Keratinocyte (primary cell): ENCODE results near the gene MED9.

Source experiments
- EZH2 ChIP-seq: IDR thresholded peaks from one replicate; pipeline ENCODE4 v1.6.1; 2012; ENCODE audit warnings: inconsistent platforms, mild to moderate bottlenecking, low read length, moderate library complexity
- TF ChIP-seq, protein P1 (sequence below), 3 experiments: IDR thresholded peaks in 1 of 3; conservative IDR thresholded peaks in 1 of 3; optimal IDR thresholded peaks in 1 of 3; 2 replicates in 2 of 3; 3 replicates in 1 of 3; pipeline versions ENCODE3 to v1.5.1; 2011; ENCODE audit warnings: low read length in 3 of 3, mild to moderate bottlenecking in 3 of 3, moderate library complexity in 2 of 3, control low read depth in 1 of 3, inconsistent platforms in 1 of 3; ENCODE audit not compliant: insufficient read depth in 2 of 3; ENCODE audit errors: extremely low read depth in 1 of 3

DNA sequence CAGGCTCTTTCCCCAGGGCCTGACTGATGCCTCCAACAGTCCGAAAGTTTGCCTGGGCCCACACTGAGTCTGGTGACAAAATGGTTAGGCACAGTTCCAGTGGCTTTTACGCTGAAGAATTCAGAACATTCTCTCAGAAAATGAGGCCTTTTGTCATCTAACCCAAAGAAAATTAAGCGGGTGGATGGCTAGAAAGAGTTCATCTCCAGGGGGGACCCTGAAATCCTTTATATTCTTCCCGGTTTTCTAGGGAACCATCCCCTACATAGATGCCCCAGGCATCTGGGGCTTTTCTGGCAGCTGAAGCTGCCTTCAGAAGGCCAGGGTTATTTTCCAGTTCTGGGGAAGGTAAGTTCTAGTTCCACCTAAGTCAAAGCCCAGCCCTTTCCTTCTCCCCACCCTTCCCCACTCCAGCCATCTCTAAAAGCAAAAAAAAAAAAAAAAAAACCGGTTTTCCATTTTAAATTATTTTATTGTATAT lies 17.2 kb downstream of the MED9 start:
- TF ChIP-seq, protein P1, sequence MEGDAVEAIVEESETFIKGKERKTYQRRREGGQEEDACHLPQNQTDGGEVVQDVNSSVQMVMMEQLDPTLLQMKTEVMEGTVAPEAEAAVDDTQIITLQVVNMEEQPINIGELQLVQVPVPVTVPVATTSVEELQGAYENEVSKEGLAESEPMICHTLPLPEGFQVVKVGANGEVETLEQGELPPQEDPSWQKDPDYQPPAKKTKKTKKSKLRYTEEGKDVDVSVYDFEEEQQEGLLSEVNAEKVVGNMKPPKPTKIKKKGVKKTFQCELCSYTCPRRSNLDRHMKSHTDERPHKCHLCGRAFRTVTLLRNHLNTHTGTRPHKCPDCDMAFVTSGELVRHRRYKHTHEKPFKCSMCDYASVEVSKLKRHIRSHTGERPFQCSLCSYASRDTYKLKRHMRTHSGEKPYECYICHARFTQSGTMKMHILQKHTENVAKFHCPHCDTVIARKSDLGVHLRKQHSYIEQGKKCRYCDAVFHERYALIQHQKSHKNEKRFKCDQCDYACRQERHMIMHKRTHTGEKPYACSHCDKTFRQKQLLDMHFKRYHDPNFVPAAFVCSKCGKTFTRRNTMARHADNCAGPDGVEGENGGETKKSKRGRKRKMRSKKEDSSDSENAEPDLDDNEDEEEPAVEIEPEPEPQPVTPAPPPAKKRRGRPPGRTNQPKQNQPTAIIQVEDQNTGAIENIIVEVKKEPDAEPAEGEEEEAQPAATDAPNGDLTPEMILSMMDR (optimal IDR thresholded peaks at IDR 0.05 in 1 of 3, IDR thresholded peaks at IDR 0.05 in 1 of 3, conservative IDR thresholded peaks at IDR 0.05 in 1 of 3; ENCODE audit: extremely low read depth in 1 of 3, insufficient read depth in 2 of 3, low read length in 3 of 3) = no peak
- TF ChIP-seq EZH2 = no peak
